ENCODE measurements around the gene SLC16A9. TPM values are rescaled to one million over a fixed set of nuclear protein-coding genes. Genes with fewer than 3 reads are reported as not detected.
A peak's percentile ranks its signal among the peaks of the same experiment; 100 is the strongest.
"Not testable (repeated sequence)": the region's sequence is repeated elsewhere in the genome, so short reads cannot be mapped to it uniquely, and the experiment has no call there.

SLC16A9 gene
- total RNA-seq, 1 experiment from 2014 or later = not detected

- DNase-seq (ENCODE audit: low spot score) = no peak
Measured at GRCh38 chr10:59677253-59677831, 32.3 kb downstream of the SLC16A9 start.

GRCh38 chr10:59675812-59676211 is 33.8 kb downstream of the SLC16A9 start:
- DNase-seq (ENCODE audit: low spot score) = peak; percentile 16

GRCh38 chr10:59674215-59674836 is 35.3 kb downstream of the SLC16A9 start:
- DNase-seq (ENCODE audit: low spot score) = peak; percentile 19

DNA sequence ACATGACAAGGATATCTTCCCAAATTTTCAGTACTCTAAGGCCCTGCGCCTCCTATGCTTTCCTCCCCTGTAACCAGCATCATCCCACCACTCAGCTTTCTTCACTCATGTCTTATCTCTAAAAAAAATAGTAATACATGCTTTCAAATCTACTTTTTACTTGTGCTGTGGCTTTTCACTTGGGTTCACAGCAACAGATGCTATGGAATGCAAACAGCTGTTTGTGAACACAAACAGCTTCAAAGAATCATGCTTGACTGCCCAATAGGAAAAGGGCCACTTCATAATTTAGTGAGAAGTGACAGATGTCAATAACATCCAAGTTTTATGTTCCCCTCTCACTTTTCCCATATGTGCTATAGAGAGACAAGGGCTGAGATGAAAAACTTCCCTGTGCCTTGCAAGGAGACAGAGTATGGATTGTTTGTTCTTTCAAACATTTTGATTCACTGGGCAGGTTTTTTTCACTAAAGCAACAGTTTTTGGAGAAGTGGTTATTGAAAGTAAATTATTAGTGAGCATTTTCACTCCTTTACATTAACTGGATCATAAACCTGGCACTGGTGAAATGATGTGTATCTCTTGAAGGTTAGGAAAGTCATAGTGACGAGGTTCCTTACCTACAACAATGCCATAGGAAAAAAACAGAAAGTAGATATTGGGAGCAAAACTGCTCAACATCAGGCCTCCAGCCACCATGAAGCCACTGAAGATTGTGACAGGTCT is 37.3 kb downstream of the SLC16A9 start:
- DNase-seq (ENCODE audit: low spot score) = no peak

DNA sequence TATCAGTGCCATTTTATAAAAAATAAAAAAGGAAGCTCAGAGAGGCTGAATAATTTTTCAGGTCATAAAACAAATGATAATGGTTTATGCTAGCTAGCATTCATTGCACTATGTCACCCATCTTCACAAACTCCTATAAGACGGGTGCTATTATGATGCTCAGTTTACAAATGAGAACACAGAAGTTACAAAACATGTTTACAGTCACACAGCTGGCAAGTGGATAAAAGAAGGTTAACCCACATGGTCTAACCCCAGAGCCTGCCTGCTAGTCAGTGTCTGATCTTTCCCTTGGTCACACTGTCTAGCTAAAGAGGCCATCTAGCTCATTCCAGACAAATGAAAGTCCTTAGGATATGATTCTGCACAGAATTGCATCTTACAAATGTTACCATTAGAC is 39.4 kb downstream of the SLC16A9 start:
- DNase-seq (ENCODE audit: low spot score) = no peak

GRCh38 chr10:59668096-59668495 is 41.6 kb downstream of the SLC16A9 start:
- no peak for DNase-seq (ENCODE audit: low spot score)

GRCh38 chr10:59666310-59666709 is 43.3 kb downstream of the SLC16A9 start:
- DNase-seq (ENCODE audit: low spot score) = no peak

DNA sequence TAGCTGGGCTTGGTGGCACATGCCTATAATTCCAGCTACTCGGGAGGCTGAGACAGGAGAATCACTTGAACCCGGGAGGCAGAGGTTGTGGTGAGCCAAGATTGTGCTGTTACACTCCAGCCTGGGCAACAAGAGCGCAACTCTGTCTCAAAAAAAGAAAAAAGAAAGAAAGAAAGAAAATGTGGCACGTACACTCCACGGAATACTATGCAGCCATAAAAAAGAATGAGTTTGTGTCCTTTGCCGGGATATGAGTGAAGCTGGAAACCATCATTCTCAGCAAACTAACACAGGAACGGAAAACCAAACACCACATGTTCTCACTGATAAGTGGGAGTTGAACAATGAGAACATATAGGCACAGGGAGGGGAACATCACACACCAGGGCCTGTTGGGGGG is 46.4 kb downstream of the SLC16A9 start:
- DNase-seq (ENCODE audit: low spot score) = not testable (repeated sequence)

GRCh38 chr10:59657724-59658123 is 51.9 kb downstream of the SLC16A9 start:
- DNase-seq (ENCODE audit: low spot score) = no peak

GRCh38 chr10:59655309-59655708 is 54.3 kb downstream of the SLC16A9 start:
- no peak for DNase-seq (ENCODE audit: low spot score)

GRCh38 chr10:59654007-59654406 is 55.6 kb downstream of the SLC16A9 start:
- no peak for DNase-seq (ENCODE audit: low spot score)

- DNase-seq (ENCODE audit: low spot score) = no peak
Measured at GRCh38 chr10:59651902-59652301, 57.7 kb downstream of the SLC16A9 start.

DNA sequence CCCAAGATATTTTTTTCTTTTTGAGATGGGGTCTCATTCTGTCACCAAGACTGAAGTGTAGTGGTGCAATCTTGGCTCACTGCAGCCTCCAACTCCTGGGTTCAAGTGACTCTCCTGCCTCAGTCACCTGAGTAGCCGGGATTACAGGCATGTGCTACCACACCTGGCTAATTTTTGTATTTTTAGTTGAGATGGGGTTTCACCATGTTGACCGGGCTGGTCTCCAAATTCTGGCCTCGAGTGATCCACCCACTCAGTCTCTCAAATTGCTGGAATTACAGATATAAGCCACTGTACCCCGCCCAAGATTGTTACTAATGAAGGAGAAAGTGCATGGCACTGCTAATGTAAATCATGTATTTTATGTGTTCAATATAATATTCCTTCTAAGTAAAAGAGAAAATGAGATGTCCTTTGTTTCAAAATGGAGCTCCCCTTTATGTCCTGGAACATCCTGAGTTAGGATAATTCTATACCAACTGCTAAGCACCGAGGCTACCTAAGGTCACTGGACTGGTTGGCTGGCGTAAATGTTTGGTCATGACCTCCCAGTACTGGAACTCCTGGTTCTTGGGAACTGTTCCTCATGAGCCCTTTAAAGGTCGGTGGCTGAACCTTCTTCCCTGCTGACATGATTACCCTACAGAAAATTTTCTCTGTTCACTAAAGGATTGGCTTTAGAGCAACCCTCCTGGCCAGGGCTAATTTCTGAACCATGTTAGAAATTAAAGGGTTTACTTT is 59.9 kb downstream of the SLC16A9 start:
- no peak for DNase-seq (ENCODE audit: low spot score)

GRCh38 chr10:59648711-59649201 is 60.9 kb downstream of the SLC16A9 start:
- DNase-seq (ENCODE audit: low spot score) = no peak

- DNase-seq (ENCODE audit: low spot score) = no peak
Measured at GRCh38 chr10:59644841-59645240, 64.8 kb downstream of the SLC16A9 start.

DNA sequence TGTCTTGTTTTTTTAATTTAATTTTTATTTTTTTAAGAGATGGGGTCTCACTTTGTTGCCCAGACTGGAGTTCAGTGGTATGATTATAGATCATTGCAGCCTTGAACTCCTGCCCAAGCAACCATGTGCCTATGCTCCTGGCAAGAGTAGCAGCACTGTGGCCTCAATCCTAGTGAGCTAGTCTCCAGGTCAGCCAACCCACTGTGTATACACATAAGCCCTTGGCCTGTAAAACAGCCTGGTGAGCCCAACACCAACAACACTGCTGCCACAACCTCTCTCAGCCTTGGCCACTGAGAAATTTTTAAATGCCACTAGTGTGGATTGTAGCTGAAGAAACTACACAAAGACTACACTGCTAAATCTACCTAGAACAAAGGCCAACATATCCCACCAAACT is 68.0 kb downstream of the SLC16A9 start:
- not testable (repeated sequence) for DNase-seq (ENCODE audit: low spot score)

- no peak for DNase-seq (ENCODE audit: low spot score)
Measured at GRCh38 chr10:59635502-59636290, 74.0 kb downstream of the SLC16A9 start.

DNA sequence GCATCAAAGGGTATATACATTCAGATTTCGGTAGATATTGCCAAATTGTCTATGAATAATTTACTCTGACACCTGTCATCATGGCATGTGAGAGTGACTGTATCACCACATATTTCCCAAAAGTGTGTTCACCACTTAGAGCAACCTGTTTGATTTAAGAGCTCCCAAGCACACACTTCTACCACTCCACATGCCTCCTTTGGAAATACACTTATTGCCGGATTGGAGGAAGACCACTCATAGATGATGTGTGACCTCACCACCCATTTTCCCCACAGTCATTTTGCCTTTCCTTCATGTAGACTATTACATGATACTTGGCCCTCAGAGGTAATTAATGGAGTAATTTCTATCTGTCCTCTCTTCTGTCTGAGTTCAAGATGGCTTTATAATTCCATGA is 75.5 kb downstream of the SLC16A9 start:
- DNase-seq (ENCODE audit: low spot score) = no peak

DNA sequence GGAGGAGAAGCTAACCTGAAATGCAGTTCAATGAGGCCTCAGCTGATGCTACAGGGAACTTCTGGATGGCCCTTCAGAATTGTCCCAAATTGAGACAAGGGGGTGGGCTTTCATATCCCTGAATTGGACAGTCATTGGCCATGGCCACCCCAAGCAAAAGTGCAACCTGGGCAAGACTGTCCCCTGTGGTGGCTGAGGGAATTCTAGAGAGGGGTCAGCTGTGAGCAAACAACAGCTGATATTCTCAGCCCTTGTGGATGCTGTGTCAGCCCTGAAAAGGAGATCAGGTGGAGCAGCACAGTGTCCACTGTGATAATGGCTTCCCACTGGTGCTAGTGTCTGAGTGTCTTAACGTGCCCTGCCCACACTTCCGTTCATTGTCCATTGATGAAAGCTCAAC is 76.6 kb downstream of the SLC16A9 start:
- DNase-seq (ENCODE audit: low spot score) = no peak

DNA sequence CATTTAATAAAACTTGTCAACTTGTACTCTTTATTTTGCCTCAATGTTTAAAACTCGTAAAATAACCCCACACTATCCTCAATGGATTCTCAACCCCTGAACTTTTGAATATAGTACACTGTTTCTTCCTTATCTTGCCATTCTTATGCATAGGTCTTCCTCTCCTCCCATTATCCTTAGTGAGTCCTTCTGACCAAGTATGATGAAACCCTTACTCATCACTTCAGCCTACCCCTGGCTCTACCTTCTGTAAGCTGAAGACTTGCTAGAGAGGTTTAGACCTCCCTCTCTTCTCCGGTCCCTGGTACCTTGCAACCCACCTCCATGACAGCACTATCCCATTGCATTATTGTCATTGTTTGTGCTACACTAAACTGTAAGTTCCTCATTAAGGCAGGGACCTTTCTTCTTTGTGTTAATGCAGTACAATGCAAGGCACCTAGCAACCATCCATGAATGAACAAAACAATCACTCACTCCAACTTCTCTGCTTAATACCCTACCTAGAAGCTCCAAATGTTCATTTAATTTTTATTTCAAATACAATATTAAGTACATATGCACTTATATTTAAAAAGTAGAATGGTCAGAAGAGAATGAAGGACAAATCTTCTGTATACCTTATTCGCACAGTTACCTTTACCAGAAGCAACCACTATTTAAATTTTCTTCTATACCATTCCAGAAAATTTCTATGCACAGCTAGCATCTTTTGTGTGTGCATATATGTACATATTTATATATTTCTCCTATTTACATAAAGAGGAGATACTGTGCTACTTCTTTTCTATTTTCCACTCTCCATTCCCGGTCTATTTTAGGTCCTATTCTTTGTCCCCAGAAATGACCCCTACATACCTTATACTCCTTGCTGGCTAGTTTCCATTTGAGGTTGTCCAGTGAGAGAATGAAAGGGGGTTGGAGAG is 77.5 kb downstream of the SLC16A9 start:
- no peak for DNase-seq (ENCODE audit: low spot score)
